Activated CD4-positive, alpha-beta T cell treated with anti-CD3 and anti-CD28 coated beads, Interleukin-2, amount 10 ng/mL, durations not matched to agents 24 days and 14 days (primary cell): Measurements from ENCODE around the gene HCRTR2. TPM values are rescaled to one million over a fixed set of nuclear protein-coding genes. Genes with fewer than 3 reads are reported as not detected.
"Not testable (repeated sequence)": the region's sequence is repeated elsewhere in the genome, so short reads cannot be mapped to it uniquely, and the experiment has no call there.

ENCODE experiments used
- DNase-seq: peaks from one replicate; pipeline ENCODE4 v3.0.0; 2022
- H3K27ac Mint-ChIP-seq: one replicate; pipeline ENCODE4 v1.8.0; 2022; ENCODE audit warnings: mild to moderate bottlenecking, mixed read lengths
- H3K27me3 Mint-ChIP-seq: one replicate; pipeline ENCODE4 v1.8.0; 2022; ENCODE audit warnings: mixed read lengths
- H3K36me3 Mint-ChIP-seq: one replicate; pipeline ENCODE4 v1.8.0; 2022; ENCODE audit warnings: low read depth, mild to moderate bottlenecking, mixed read lengths
- H3K4me1 Mint-ChIP-seq: one replicate; pipeline ENCODE4 v1.8.0; 2021; ENCODE audit warnings: mixed read lengths
- H3K4me3 Mint-ChIP-seq: one replicate; pipeline ENCODE4 v1.8.0; 2022; ENCODE audit warnings: mild to moderate bottlenecking, moderate library complexity, mixed read lengths
- H3K9me3 Mint-ChIP-seq: one replicate; pipeline ENCODE4 v1.8.0; 2021; ENCODE audit warnings: mixed read lengths
- intact Hi-C: fragments of 100-400 bp; cut with micrococcal nuclease; formaldehyde crosslinking; loops from one replicate; pipeline ENCODE4 v1.15.1; 2023
- total RNA-seq: library from RNA; stranded (reverse); gene quantifications from 2 replicates; pipeline ENCODE4 v1.2.3, GENCODE V29; 2022

HCRTR2 gene
- total RNA-seq, 1 donor from 2014 or later, result not detected

DNA sequence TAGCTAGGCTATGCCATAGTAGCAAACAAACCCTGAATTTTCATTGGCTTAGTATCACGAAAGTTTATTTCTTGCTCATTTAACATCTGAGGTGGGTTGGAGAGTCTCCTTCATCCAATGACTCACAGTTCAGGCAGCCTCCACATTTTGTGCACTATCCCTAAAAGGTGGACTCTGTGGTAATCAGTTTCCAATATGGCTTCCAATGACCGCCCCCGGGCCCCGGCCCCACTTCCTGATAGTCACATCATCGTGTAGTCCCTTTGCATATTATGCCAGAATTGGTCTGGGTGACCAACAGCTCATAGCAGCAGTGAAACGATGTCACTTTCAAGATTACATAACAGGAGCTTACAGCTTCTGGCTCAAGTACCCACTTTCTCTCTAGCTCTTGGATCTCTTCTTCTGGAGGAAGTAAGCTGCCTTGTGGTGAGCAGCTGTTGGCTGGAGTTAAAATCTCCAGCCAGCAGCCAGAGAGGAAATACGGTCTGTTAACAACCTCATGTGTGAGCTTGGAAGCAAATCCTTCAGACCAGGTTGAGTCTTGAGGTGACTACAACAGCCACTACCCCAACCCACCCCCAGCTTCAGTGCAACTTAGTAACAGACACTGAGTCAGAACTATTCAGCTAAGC lies 7.8 kb downstream of the HCRTR2 start:
- H3K4me3 Mint-ChIP-seq, result no peak overlapping the region
- H3K9me3 Mint-ChIP-seq, result no peaks in the 10 kb centered on the region
- no peaks in the 10 kb centered on the region for H3K27me3 Mint-ChIP-seq
- H3K36me3 Mint-ChIP-seq, result no peaks in the 10 kb centered on the region
- H3K27ac Mint-ChIP-seq, result no peak overlapping the region
- no peaks in the 10 kb centered on the region for H3K4me1 Mint-ChIP-seq
- DNase-seq, result no peak
- intact Hi-C loops, result no loop called here

DNA sequence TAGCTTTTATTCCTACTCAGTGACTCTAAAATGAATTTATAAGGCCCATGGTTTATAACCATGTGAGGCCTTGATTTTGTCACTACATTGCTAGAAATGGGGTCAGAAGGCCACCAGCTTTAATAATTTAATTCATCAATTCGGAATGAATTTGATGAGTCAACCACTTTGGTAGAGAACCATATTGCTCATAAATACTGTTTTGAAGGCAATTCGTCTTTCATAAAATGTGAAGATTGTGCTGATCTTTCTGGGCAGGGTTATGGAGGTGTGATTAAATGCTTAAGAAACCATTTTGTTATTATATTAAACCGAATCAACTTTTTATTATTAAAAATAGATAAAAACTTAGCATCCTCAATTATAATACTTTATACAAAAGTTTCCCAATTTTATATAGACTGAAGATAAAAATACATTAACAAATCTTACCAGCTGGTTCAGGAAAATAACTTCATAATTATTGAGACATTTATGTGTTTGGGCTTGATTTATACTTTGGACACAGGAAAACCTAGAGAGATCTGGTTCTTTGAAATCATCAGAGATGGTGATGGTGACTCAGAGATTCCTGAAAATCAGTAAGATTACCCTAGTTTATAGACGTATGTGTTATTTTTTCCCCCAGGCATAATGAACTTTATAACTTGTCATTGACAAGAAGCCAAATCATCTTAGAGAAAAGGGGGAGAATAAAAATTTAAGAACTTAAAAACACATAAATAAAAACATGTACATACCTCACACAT lies 10.6 kb downstream of the HCRTR2 start:
- Mint-ChIP-seq H3K36me3 (no peaks in the 10 kb centered on the region), H3K27ac (no peak overlapping the region), H3K4me3 (no peak overlapping the region), H3K9me3 (no peaks in the 10 kb centered on the region), H3K4me1 (no peaks in the 10 kb centered on the region), H3K27me3 (no peaks in the 10 kb centered on the region)
- no peak for DNase-seq
- intact Hi-C loops, result no loop called here

DNA sequence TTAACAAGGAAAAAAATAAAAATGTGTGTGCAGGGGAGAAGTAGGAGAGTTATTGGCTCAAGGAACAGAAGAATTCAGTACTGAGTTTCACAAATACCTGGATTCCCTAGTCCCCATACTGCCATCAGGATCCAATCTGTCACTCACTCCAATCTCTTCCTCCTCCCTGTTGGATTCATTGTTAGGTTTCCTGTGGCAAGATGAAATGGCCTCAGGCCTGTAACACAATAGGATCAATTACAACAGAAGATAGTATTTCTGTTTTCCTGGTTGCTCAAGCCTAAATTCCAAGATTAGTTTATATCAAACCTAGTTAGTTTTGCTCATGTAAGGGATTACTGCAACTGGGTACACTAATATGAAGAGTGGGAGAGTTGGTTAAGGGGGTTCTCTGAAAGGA lies 24.4 kb downstream of the HCRTR2 start:
- intact Hi-C loops, result no loop called here
- H3K27ac Mint-ChIP-seq, result no peak overlapping the region
- no peak overlapping the region for H3K4me3 Mint-ChIP-seq
- H3K9me3 Mint-ChIP-seq, result no peaks in the 10 kb centered on the region
- H3K4me1 Mint-ChIP-seq, result no peaks in the 10 kb centered on the region
- no peaks in the 10 kb centered on the region for H3K36me3 Mint-ChIP-seq
- H3K27me3 Mint-ChIP-seq, result no peaks in the 10 kb centered on the region
- no peak for DNase-seq

- Mint-ChIP-seq H3K27ac (no peak overlapping the region), H3K27me3 (no peaks in the 10 kb centered on the region), H3K4me1 (no peaks in the 10 kb centered on the region), H3K9me3 (no peaks in the 10 kb centered on the region), H3K4me3 (no peak overlapping the region), H3K36me3 (no peaks in the 10 kb centered on the region)
- DNase-seq, result no peak
- intact Hi-C loops, result no loop called here
Observed at GRCh38 chr6:55199239-55199638, 24.9 kb downstream of the HCRTR2 start.

GRCh38 chr6:55208478-55209458 lies 34.5 kb downstream of the HCRTR2 start:
- DNase-seq, result no peak
- Mint-ChIP-seq H3K4me3 (no peak overlapping the region), H3K9me3 (no peaks in the 10 kb centered on the region), H3K27ac (no peak overlapping the region), H3K4me1 (no peaks in the 10 kb centered on the region), H3K36me3 (no peaks in the 10 kb centered on the region), H3K27me3 (no peaks in the 10 kb centered on the region)
- intact Hi-C loops, result no loop called here

DNA sequence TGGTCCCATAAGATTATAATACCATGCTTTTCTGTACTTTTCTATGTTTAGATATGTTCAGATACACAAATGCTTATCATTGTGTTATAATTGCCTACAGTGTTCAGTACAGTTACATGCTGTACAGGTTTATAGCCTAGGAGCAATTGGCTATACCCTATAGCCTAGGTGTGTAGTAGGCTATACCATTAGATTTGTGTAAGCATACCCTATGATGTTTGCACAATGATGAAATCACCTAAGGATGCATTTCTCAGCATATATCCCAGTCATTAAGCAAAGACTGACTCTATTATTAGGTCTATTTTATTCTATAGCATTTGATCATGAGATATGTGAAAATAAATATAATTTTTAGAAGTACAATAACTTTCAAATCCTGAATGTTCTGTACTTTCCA lies 36.6 kb downstream of the HCRTR2 start:
- Mint-ChIP-seq H3K4me1 (no peaks in the 10 kb centered on the region), H3K9me3 (no peaks in the 10 kb centered on the region), H3K36me3 (no peaks in the 10 kb centered on the region), H3K4me3 (no peak overlapping the region), H3K27me3 (no peaks in the 10 kb centered on the region), H3K27ac (no peak overlapping the region)
- intact Hi-C loops, result no loop called here
- no peak for DNase-seq

DNA sequence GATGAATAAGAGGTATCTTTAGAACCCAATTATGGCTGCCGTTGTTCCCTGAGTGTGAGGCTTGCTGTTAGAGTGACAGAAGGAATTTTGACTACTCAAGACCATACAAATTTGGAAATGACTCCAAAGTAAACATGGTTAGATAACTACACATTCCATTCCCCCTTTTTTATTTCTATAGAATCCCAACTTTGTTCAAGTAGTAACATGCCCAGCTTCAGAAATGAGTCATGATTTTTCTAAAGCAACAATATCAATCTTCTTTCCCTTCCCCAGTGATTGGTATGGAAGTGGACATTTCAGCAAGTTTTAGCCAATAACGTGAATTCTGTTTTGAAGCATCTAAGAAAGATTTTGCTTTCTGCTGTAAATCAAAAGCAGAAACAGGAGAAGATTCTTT lies 37.8 kb downstream of the HCRTR2 start:
- Mint-ChIP-seq H3K27me3 (no peaks in the 10 kb centered on the region), H3K4me1 (no peaks in the 10 kb centered on the region), H3K27ac (no peak overlapping the region), H3K9me3 (no peaks in the 10 kb centered on the region), H3K4me3 (no peak overlapping the region), H3K36me3 (no peaks in the 10 kb centered on the region)
- intact Hi-C loops, result no loop called here
- no peak for DNase-seq

DNA sequence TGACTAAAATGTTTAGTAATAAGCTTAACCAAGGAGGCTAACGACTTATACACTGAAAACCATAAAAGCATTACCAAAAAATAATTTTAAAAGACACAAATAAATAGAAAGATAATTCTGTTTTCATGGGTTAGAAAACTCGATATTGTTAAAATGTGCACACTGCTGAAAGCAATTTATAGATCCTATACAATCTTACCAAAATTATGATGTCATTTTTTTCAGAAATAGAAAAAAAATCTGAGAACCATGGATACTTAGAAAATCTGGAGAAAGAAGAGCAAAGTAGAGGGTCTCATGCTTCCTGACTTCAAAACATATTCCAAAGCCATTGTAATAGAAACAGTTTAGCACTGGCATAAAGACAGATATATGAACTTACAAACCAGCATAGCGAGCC lies 46.6 kb downstream of the HCRTR2 start:
- H3K9me3 Mint-ChIP-seq, result no peaks in the 10 kb centered on the region
- intact Hi-C loops, result no loop called here
- no peaks in the 10 kb centered on the region for H3K36me3 Mint-ChIP-seq
- no peak overlapping the region for H3K27ac Mint-ChIP-seq
- no peak for DNase-seq
- H3K4me3 Mint-ChIP-seq, result no peak overlapping the region
- no peaks in the 10 kb centered on the region for H3K27me3 Mint-ChIP-seq
- H3K4me1 Mint-ChIP-seq, result no peaks in the 10 kb centered on the region

- no peak overlapping the region for H3K4me3 Mint-ChIP-seq
- intact Hi-C loops, result no loop called here
- no peaks in the 10 kb centered on the region for H3K36me3 Mint-ChIP-seq
- no peaks in the 10 kb centered on the region for H3K4me1 Mint-ChIP-seq
- H3K27ac Mint-ChIP-seq, result no peak overlapping the region
- no peaks in the 10 kb centered on the region for H3K27me3 Mint-ChIP-seq
- no peak for DNase-seq
- no peaks in the 10 kb centered on the region for H3K9me3 Mint-ChIP-seq
Observed at GRCh38 chr6:55227862-55228261, 53.5 kb downstream of the HCRTR2 start.

DNA sequence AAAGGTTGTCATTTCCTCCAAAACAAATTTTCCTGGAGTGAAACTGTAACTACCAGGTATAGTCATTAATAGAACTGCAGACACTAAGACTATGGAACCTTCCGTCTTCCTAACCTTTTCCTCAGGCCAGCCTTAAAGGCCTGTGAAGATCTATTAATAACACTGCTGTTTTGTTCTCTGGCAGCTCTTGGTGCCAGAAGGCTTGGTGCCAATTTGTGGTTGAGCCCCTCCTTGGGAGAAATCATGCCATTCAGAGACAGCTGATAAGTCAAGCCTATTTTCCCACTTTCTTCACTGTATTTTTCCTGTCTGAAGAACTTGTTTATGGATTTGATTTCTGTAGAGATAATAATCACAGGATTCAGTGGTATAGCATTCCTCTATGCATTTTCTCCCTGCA lies 64.8 kb downstream of the HCRTR2 start:
- Mint-ChIP-seq H3K9me3 (no peaks in the 10 kb centered on the region), H3K27me3 (no peaks in the 10 kb centered on the region), H3K4me1 (no peaks in the 10 kb centered on the region), H3K27ac (no peak overlapping the region), H3K4me3 (no peak overlapping the region), H3K36me3 (no peaks in the 10 kb centered on the region)
- intact Hi-C loops, result no loop called here
- DNase-seq, result no peak

- H3K27me3 Mint-ChIP-seq, H3K36me3 Mint-ChIP-seq, H3K4me1 Mint-ChIP-seq, H3K4me3 Mint-ChIP-seq, DNase-seq, intact Hi-C loops, H3K27ac Mint-ChIP-seq, H3K9me3 Mint-ChIP-seq: not testable (repeated sequence)
Observed at GRCh38 chr6:55240975-55241605, 66.8 kb downstream of the HCRTR2 start.

- H3K36me3 Mint-ChIP-seq, result no peaks in the 10 kb centered on the region
- no peak overlapping the region for H3K27ac Mint-ChIP-seq
- intact Hi-C loops, result no loop called here
- DNase-seq, result no peak
- no peaks in the 10 kb centered on the region for H3K4me1 Mint-ChIP-seq
- no peaks in the 10 kb centered on the region for H3K27me3 Mint-ChIP-seq
- H3K4me3 Mint-ChIP-seq, result no peak overlapping the region
- H3K9me3 Mint-ChIP-seq, result no peaks in the 10 kb centered on the region
Observed at GRCh38 chr6:55250400-55250799, 76.1 kb downstream of the HCRTR2 start.

GRCh38 chr6:55255113-55255512 lies 80.8 kb downstream of the HCRTR2 start:
- no peaks in the 10 kb centered on the region for H3K36me3 Mint-ChIP-seq
- H3K4me1 Mint-ChIP-seq, result no peaks in the 10 kb centered on the region
- no peaks in the 10 kb centered on the region for H3K27me3 Mint-ChIP-seq
- no peak overlapping the region for H3K4me3 Mint-ChIP-seq
- intact Hi-C loops, result no loop called here
- H3K9me3 Mint-ChIP-seq, result no peaks in the 10 kb centered on the region
- H3K27ac Mint-ChIP-seq, result no peak overlapping the region
- no peak for DNase-seq

DNA sequence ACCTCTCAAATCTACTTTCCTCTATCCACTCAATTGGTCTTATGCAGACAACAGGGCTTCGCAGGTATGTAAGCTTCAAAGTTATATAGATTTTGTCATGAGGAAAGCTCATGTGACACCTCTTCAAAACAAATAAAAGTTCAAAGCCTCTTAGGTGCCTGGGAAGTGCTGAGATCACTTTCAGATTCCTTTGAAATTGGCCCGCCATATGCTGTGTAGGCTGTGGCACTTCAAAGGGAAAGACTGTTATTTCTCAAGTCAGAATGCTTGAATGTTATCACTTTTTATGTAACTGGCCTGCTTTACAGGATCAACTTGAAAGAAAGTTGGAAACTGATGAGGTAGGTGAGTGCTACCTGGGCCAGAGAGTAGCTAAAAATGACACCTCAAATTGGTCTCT lies 85.9 kb downstream of the HCRTR2 start:
- no peaks in the 10 kb centered on the region for H3K9me3 Mint-ChIP-seq
- intact Hi-C loops, result no loop called here

More for the DNA sequence above, 85.9 kb downstream of the HCRTR2 start:
- Mint-ChIP-seq H3K36me3 (no peaks in the 10 kb centered on the region), H3K27ac (no peak overlapping the region), H3K4me1 (no peaks in the 10 kb centered on the region), H3K27me3 (no peaks in the 10 kb centered on the region), H3K4me3 (no peak overlapping the region)
- no peak for DNase-seq
